ENCODE results near the gene ZBTB7C. TPM values are rescaled to one million over a fixed set of nuclear protein-coding genes. Genes with fewer than 3 reads are reported as not detected.

The ZBTB7C gene
- total RNA-seq, 1 experiment from 2014 or later, result not detected

DNA sequence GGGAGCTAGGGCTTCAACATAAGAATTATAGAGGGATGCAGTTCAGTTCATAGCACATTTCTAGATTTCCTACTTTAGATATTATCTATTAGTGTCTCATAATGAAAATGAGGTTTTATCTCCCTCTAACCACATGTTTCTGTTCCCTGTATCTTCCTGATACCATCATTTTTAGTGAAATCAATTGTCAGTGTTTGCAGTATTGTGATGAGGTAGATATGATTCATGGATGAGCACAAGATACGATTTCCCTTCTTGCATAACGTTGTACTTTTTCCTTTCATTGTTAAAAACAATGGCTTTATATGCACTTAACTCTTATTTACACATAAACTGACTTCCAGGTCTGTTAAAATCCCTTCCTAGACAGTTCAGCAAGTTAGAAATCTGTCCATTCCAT is 211.4 kb downstream of the ZBTB7C start:
- DNase-seq, result no peak
- H3K27ac ChIP-seq, result no peak overlapping the region
- H3K4me1 ChIP-seq, result no peaks in the 10 kb centered on the region
- no peaks in the 10 kb centered on the region for H3K27me3 ChIP-seq
- no peak overlapping the region for H3K4me3 ChIP-seq
- no peaks in the 10 kb centered on the region for H3K36me3 ChIP-seq
- H3K9me3 ChIP-seq (replicated peaks), result no peaks in the 10 kb centered on the region

DNA sequence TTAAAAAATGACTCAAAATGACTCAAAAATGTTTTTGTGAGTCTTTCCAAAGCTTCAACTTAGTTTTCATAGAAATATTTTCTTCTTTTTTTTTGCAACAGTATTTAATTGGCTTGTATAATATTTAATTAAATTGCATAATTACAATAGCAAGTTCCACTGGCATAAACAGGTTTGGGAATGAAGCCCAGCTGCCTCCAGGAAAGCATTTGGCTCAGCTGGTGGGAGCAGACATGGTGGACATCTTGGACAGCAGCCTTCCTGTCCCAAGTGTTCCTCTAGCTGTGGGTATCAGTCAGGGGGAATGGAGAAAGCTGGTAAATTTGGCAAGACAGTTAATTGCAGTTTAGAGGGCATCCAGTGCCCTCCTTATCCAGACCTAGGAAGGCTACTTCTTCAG is 213.4 kb downstream of the ZBTB7C start:
- no peaks in the 10 kb centered on the region for H3K27me3 ChIP-seq
- H3K27ac ChIP-seq, result no peak overlapping the region
- H3K9me3 ChIP-seq (replicated peaks), result no peaks in the 10 kb centered on the region
- no peak for DNase-seq
- no peak overlapping the region for H3K4me3 ChIP-seq
- peaks cover 3% of the 10 kb centered on the region; the same call in 1 of the 2 replicates for H3K4me1 ChIP-seq
- no peaks in the 10 kb centered on the region for H3K36me3 ChIP-seq

DNA sequence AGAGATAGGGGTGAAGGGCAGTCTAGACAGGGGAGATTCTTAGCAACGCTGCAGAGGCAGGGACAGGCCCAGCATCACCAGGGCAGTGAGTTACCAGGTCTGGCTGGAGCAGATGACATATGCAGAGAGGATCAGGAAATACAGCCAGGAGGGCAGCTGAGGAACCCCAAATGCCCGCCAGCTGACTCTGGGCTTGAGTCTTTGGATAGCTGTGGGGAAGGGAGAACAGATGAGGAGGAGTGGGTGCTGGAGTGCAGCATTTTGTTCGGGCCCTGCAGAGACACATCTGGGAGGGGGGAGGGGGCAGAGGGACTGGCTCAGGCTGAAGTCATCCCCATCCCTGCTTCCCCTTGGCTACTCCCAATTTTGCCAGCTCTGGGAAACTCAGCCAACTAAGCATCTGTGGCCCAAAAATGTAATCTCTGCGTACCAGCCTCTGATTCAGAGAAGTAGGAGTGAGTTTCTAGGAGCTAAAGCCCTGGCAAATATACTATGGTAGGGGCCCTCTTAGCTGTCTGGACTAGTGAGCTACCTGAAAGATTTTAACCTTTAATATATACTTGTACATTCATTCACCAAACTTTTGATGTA is 214.5 kb downstream of the ZBTB7C start:
- no peaks in the 10 kb centered on the region for H3K27me3 ChIP-seq
- H3K27ac ChIP-seq, result no peak overlapping the region
- H3K9me3 ChIP-seq (replicated peaks), result no peaks in the 10 kb centered on the region
- H3K4me3 ChIP-seq, result no peak overlapping the region
- no peaks in the 10 kb centered on the region for H3K36me3 ChIP-seq
- H3K4me1 ChIP-seq, result peaks cover 3% of the 10 kb centered on the region; the same call in 1 of the 2 replicates
- DNase-seq, result no peak

GRCh38 chr18:48193521-48194492 is 215.4 kb downstream of the ZBTB7C start:
- DNase-seq, result no peak
- Histone ChIP-seq H3K4me3 (no peak overlapping the region), H3K9me3 (replicated peaks) (no peaks in the 10 kb centered on the region), H3K36me3 (no peaks in the 10 kb centered on the region), H3K4me1 (peaks cover 3% of the 10 kb centered on the region; the same call in 1 of the 2 replicates), H3K27ac (no peak overlapping the region), H3K27me3 (no peaks in the 10 kb centered on the region)

- no peak overlapping the region for H3K4me3 ChIP-seq
- no peaks in the 10 kb centered on the region for H3K27me3 ChIP-seq
Observed at GRCh38 chr18:48192542-48192941, 216.6 kb downstream of the ZBTB7C start.

DNA sequence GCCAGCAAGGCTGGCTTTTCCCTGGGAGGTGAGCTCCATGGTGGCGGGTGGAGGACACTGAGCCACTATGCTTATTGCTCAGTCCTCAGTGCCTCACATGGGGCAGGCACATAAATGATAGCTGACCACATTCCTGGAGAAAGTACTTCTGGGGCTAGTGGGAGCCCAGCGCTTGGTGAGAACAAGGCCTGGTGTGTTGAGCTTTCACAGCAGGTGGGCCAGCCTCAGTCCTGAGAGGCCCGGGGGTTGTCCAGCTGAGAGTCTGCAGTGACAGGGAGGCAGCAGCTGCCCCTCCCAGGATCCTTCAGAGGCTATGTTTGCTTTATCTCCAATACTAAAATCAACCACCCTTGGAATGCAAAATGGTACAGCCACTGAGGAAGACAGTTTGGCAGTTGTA is 217.7 kb downstream of the ZBTB7C start:
- H3K36me3 ChIP-seq, result no peaks in the 10 kb centered on the region
- H3K27ac ChIP-seq, result no peak overlapping the region
- peaks cover 3% of the 10 kb centered on the region; the same call in 1 of the 2 replicates for H3K4me1 ChIP-seq
- peak; percentile 71 to 79 for DNase-seq
- H3K9me3 ChIP-seq (replicated peaks), result no peaks in the 10 kb centered on the region
- H3K4me3 ChIP-seq, result no peak overlapping the region
- H3K27me3 ChIP-seq, result no peaks in the 10 kb centered on the region

More at GRCh38 chr18:48192542-48192941, 216.6 kb downstream of the ZBTB7C start:
- Histone ChIP-seq H3K36me3 (no peaks in the 10 kb centered on the region), H3K4me1 (peaks cover 3% of the 10 kb centered on the region; the same call in 1 of the 2 replicates), H3K9me3 (replicated peaks) (no peaks in the 10 kb centered on the region), H3K27ac (no peak overlapping the region)
- no peak for DNase-seq

- H3K4me3 ChIP-seq, result no peak overlapping the region
- H3K4me1 ChIP-seq, result peaks cover 3% of the 10 kb centered on the region; the same call in 1 of the 2 replicates
- no peaks in the 10 kb centered on the region for H3K36me3 ChIP-seq
- no peaks in the 10 kb centered on the region for H3K9me3 ChIP-seq (replicated peaks)
- H3K27ac ChIP-seq, result no peak overlapping the region
- H3K27me3 ChIP-seq, result no peaks in the 10 kb centered on the region
- DNase-seq, result no peak
Observed at GRCh38 chr18:48190994-48191393, 218.2 kb downstream of the ZBTB7C start.

- H3K4me1 ChIP-seq, result peaks cover 3% of the 10 kb centered on the region; the same call in 1 of the 2 replicates
- no peaks in the 10 kb centered on the region for H3K27me3 ChIP-seq
- no peak for DNase-seq
- no peak overlapping the region for H3K27ac ChIP-seq
- no peak overlapping the region for H3K4me3 ChIP-seq
- no peaks in the 10 kb centered on the region for H3K36me3 ChIP-seq
- no peaks in the 10 kb centered on the region for H3K9me3 ChIP-seq (replicated peaks)
Observed at GRCh38 chr18:48188609-48189008, 220.6 kb downstream of the ZBTB7C start.

DNA sequence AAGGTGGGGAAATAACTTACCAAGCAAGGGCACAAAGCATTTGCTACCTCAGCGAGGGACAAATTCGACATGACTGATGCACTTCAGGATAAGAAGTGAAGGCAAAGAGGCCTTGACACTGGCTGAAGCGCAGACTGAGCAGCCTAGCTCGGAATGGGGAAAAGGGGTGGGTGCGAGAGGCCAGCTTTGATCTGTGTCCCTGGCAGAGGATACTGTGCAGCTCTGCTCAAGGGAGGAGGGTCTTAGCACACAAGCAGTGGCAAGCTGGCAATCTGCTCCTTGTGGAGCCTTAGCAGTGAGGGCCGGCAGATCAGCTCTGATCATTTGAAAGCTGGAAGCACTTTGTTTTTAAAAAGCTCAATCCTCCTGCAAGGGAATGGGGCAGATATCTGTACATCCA is 222.3 kb downstream of the ZBTB7C start:
- H3K9me3 ChIP-seq (replicated peaks), result no peaks in the 10 kb centered on the region
- H3K36me3 ChIP-seq, result no peaks in the 10 kb centered on the region
- peaks cover 2% of the 10 kb centered on the region; the same call in 1 of the 2 replicates for H3K4me1 ChIP-seq
- no peak overlapping the region for H3K4me3 ChIP-seq
- H3K27me3 ChIP-seq, result no peaks in the 10 kb centered on the region
- DNase-seq, result no peak
- no peak overlapping the region for H3K27ac ChIP-seq

GRCh38 chr18:48186131-48186766 is 222.9 kb downstream of the ZBTB7C start:
- H3K9me3 ChIP-seq (replicated peaks), result no peaks in the 10 kb centered on the region
- H3K36me3 ChIP-seq, result no peaks in the 10 kb centered on the region
- no peaks in the 10 kb centered on the region for H3K27me3 ChIP-seq
- no peaks in the 10 kb centered on the region; the same call in 1 of the 2 replicates for H3K4me1 ChIP-seq
- H3K4me3 ChIP-seq, result no peak overlapping the region
- no peak overlapping the region for H3K27ac ChIP-seq
- DNase-seq, result no peak

DNA sequence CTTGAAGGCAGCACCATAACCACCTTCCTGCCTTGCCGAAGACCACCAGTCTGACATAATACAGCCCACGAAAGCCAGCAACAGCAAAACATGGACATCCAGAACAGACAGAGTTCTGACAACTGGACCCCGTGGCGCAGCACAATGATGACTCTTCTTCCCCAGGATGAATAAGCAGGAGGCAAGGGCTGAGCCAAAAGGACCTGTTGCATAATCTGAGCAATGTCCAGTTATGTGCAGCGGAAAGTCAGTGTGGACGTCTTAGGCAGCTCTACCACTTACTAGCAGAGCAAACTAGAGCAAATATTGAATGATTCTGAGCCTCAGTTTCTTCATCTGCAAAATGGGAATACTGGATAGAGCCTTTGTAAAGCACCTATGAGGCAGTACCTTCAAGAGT is 225.1 kb downstream of the ZBTB7C start:
- H3K9me3 ChIP-seq (replicated peaks), result no peaks in the 10 kb centered on the region
- no peak for DNase-seq
- no peaks in the 10 kb centered on the region for H3K36me3 ChIP-seq
- no peak overlapping the region for H3K4me3 ChIP-seq
- H3K27ac ChIP-seq, result no peak overlapping the region
- H3K4me1 ChIP-seq, result no peaks in the 10 kb centered on the region
- no peaks in the 10 kb centered on the region for H3K27me3 ChIP-seq

DNA sequence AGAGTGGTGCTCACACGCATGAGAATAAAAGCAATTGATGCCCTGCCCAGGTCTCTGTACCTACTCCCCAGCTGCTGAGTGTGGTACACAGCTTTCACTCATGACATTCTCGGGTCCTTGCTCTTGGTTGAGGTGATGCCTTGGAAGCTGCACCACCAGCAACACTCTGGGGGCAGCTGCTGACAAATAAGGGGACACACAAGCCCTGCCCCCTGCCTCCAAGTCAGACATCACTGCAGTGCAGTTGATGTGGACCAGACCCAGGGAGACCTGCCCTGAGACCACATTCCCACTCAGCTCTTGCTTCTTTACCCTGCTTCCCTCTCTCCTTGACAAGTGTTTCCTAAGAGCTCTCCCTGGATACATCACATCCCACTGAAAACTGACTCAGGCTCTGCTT is 225.6 kb downstream of the ZBTB7C start:
- H3K9me3 ChIP-seq (replicated peaks), result no peaks in the 10 kb centered on the region
- H3K27me3 ChIP-seq, result no peaks in the 10 kb centered on the region
- H3K27ac ChIP-seq, result no peak overlapping the region
- no peak for DNase-seq
- no peak overlapping the region for H3K4me3 ChIP-seq
- H3K36me3 ChIP-seq, result no peaks in the 10 kb centered on the region
- no peaks in the 10 kb centered on the region for H3K4me1 ChIP-seq

GRCh38 chr18:48182779-48183178 is 226.4 kb downstream of the ZBTB7C start:
- no peaks in the 10 kb centered on the region for H3K36me3 ChIP-seq
- no peak overlapping the region for H3K27ac ChIP-seq
- DNase-seq, result no peak
- H3K9me3 ChIP-seq (replicated peaks), result no peaks in the 10 kb centered on the region
- H3K27me3 ChIP-seq, result no peaks in the 10 kb centered on the region
- H3K4me3 ChIP-seq, result no peak overlapping the region
- H3K4me1 ChIP-seq, result no peaks in the 10 kb centered on the region

GRCh38 chr18:48181857-48182256 is 227.3 kb downstream of the ZBTB7C start:
- no peaks in the 10 kb centered on the region for H3K9me3 ChIP-seq (replicated peaks)
- H3K4me3 ChIP-seq, result no peak overlapping the region
- no peak for DNase-seq
- H3K27ac ChIP-seq, result no peak overlapping the region
- no peaks in the 10 kb centered on the region for H3K4me1 ChIP-seq
- no peaks in the 10 kb centered on the region for H3K36me3 ChIP-seq
- no peaks in the 10 kb centered on the region for H3K27me3 ChIP-seq
